HEK293T (cell line): ENCODE data around the gene MSX1.

Source experiments
- BHLHE40 ChIP-seq: fragments of 450-650 bp; IDR thresholded peaks from 2 replicates; pipeline ENCODE4 v1.6.1; 2016; ENCODE audit warnings: mild to moderate bottlenecking, moderate library complexity, borderline replicate concordance
- CTBP1 ChIP-seq: fragments of 450-650 bp; IDR thresholded peaks from 2 replicates; pipeline ENCODE4 v1.6.1; 2016; ENCODE audit warnings: borderline replicate concordance
- ELF4 ChIP-seq: fragments of 450-650 bp; IDR thresholded peaks from 2 replicates; pipeline ENCODE4 v1.6.1; 2017; ENCODE audit warnings: antibody characterized with exemption
- FOXA1 ChIP-seq: fragments of 450-650 bp; IDR thresholded peaks from 2 replicates; pipeline ENCODE4 v1.6.1; 2016; ENCODE audit warnings: mild to moderate bottlenecking
- FOXK2 ChIP-seq: fragments of 450-650 bp; IDR thresholded peaks from 2 replicates; pipeline ENCODE4 v1.6.1; 2016; ENCODE audit warnings: mild to moderate bottlenecking
- FOXM1 ChIP-seq: fragments of 450-650 bp; IDR thresholded peaks from 2 replicates; pipeline ENCODE4 v1.6.1; 2017; ENCODE audit warnings: mild to moderate bottlenecking, borderline replicate concordance
- HDGF ChIP-seq: fragments of 450-650 bp; IDR thresholded peaks from 2 replicates; pipeline ENCODE4 v1.6.1; 2017; ENCODE audit warnings: antibody characterized with exemption, borderline replicate concordance
- L3MBTL2 ChIP-seq: fragments of 450-650 bp; conservative IDR thresholded peaks from 2 replicates; pipeline ENCODE4 v1.6.1; 2016; ENCODE audit warnings: mild to moderate bottlenecking
- LEF1 ChIP-seq: fragments of 450-650 bp; IDR thresholded peaks from 2 replicates; pipeline ENCODE4 v1.6.1; 2017; ENCODE audit warnings: mild to moderate bottlenecking, borderline replicate concordance
- NFRKB ChIP-seq: fragments of 450-650 bp; IDR thresholded peaks from 2 replicates; pipeline ENCODE4 v1.6.1; 2016; ENCODE audit warnings: mild to moderate bottlenecking, moderate library complexity
- SP1 ChIP-seq: fragments of 450-650 bp; IDR thresholded peaks from 2 replicates; pipeline ENCODE4 v1.6.1; 2017
- SUZ12 ChIP-seq: fragments of 450-650 bp; IDR thresholded peaks from 2 replicates; pipeline ENCODE4 v1.6.1; 2016; ENCODE audit warnings: mild to moderate bottlenecking
- TARDBP ChIP-seq: fragments of 450-650 bp; IDR thresholded peaks from 2 replicates; pipeline ENCODE4 v1.6.1; 2016
- ZNF384 ChIP-seq: fragments of 450-650 bp; IDR thresholded peaks from 2 replicates; pipeline ENCODE4 v1.6.1; 2016

DNA sequence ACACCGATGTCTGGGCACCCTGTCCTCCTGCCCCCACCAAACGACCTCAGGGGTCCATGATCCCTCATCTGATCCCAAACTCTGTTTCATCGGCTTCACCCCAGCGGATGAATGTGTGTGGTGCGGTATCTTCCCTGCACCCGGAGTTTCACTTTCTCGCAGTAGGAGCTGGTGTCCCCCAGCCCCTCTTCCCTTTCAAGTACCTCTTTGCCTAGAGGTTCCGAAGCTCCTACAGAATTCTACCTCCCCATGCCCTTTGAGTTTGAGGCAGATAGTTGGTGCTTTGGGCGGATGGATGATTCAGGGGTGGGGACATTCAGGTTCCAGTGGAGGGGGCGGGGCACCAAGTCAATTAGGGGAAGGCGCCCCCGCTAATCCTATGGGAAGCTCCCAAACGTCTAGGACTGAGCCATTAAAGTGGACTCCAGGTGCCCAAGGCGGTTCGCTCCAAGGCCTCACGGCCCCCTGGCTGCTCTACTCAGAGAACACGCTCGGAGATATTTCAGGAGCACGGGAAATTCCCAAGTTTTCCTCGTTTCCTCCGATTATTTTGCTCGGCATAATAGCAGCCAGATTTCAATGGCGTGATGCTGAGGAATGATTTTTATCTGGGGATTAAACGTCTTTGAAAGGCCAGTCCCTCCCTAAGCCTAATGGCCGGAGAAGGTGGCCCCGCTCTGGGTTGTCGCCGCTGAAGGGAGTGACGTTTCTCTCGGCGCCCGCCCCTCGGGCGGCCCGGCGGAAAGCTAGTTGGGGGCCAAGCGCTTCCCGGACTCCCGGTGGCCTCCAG, 1.3 kb downstream of the MSX1 start:
- TF ChIP-seq FOXA1: no peak
- TF ChIP-seq NFRKB: no peak
- TF ChIP-seq L3MBTL2: no peak; the same call in 1 of the 2 replicates
- TF ChIP-seq ELF4: no peak
- no peak for TF ChIP-seq ZNF384
- TF ChIP-seq LEF1: no peak
- TF ChIP-seq FOXM1: no peak
- TF ChIP-seq SP1: no peak
- TF ChIP-seq CTBP1: no peak
- no peak for TF ChIP-seq SUZ12
- TF ChIP-seq FOXK2: no peak
- no peak for TF ChIP-seq TARDBP
- TF ChIP-seq HDGF: no peak
- TF ChIP-seq BHLHE40: no peak
